ENCODE data around the gene MAP7D3.
"Not testable (repeated sequence)": the region's sequence is repeated elsewhere in the genome, so short reads cannot be mapped to it uniquely, and the experiment has no call there.

MAP7D3 gene

DNA sequence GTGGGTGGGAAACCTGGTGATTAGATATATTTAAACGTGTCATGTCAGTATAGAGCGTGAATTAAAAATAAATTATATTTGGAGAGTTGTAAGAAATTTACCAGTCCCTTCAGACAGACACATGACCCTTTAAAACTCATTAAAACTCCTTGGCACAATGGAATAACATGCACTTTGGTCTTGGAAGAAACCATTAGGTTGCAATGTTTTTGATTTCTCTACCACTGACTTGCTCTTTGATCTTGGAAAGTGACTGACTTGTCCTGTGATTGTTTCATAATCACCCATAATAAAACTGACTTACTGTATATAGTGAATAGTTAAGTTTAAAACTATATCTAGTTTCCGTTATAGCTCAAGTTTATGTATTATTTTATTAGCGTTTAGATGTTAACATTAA, 68.0 kb downstream of the MAP7D3 start:
- DNase-seq (ENCODE audit: low read depth in 2 of 2): no peak

DNA sequence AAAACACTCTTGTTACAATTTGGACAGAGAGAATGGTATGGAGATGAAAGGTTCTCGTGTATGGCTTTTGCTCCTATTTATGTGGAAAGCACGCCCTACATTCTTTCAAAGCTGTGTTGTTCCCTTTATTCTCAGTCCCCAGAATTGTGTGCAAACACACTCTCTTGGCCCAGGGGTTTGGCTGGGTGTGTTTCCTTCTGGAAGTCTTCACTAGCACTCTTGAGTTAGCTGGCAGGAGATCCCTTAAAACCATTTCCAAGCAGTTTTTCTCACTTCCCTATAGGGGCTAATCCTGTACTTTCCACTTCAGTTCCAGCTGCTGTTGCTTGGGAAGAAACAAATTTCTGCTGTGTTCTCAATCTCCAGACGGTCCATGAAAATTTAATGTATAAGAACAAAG, 68.8 kb downstream of the MAP7D3 start:
- DNase-seq (ENCODE audit: low read depth in 2 of 2): no peak

DNA sequence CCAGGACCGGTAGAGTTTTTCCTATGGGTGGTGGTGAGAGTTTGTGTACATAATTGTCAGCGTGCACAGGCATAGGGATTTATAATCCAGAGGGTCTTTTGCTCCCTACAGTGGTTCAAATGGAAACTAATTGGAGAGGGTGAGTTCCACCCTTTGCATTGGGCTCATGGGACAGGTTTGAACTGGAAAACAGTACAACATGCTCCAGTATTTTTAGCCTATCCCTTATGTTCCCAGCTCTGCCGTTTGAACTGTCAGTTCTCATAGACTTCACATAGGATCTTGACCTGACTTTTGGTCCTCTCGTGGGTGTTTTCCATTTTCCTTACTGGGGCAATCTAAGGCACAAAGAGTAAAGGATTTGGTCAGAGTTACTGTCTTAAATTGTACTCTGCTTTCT, 72.1 kb downstream of the MAP7D3 start:
- no peak for DNase-seq (ENCODE audit: low read depth in 2 of 2)

DNA sequence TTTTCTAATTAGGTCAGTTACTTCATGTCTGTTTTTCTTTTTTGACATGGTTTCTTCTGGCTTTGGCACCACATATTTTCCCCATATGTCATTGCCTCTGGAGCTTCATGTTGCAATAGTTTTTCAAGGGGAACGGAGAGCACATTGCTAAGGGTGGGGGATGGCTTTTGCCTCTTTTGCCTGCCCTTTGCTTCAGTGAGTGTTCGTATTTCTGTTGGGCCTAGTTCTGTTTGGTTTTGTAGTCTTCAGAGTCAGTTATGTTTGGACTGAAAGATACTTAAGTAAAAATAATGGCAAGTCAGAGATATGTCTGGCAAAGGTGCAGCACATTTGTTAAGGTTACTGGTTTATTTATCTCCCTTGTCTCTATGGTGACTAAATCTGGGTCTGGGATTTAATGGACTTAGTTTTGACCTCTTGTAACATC, 74.8 kb downstream of the MAP7D3 start:
- DNase-seq (ENCODE audit: low read depth in 2 of 2): no peak

DNA sequence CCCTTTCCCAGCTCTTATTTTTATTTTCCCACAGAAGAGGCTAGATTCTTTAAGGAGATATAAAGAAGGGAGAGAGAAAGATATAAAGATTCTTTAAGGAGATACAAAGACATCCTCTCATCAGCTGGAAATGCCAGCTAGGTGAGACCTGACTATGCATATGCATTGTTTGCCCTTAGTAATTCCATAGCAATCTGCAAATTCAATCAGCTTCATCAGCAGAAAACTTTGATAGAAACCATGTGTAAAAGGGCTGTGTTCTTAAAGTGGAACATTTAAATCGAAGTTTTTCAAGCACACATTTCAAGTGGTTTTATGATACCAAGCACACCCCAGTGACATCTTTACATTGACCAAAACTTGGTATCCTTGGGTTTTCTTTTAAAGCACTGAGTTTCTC, 79.8 kb downstream of the MAP7D3 start:
- no peak for DNase-seq (ENCODE audit: low read depth in 2 of 2)

DNA sequence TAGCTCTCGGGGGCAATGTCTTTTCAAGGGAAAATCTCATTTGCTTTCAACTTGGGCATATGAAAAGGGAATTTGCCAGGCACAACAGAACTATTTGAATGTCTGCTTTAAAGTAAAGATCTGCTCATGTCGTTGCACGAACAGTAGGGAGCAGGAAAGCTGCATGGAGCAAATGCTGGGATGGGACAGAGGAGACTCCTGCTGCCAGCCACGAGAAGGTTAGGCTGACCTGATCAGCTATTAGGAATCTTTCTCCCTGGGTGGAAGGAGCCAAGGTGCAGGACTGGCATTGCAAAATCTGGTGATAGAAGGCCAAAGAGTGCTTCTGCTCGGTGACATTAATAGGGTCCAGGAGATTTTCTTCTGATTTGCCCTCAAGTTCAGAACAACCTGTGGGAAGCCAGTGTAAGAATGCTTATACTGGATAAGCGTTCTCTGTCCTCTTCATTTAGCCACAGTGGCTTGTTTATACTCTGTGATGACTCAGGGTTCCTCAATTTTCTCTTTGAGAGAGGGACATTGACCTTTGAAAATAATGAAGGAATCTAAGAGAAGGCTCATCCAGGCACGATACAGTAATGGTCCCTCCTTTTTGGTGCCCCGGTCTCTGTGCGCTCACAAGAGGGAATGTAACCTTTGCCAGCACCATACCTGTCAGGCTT, 80.9 kb downstream of the MAP7D3 start:
- no peak for DNase-seq (ENCODE audit: low read depth in 2 of 2)

DNA sequence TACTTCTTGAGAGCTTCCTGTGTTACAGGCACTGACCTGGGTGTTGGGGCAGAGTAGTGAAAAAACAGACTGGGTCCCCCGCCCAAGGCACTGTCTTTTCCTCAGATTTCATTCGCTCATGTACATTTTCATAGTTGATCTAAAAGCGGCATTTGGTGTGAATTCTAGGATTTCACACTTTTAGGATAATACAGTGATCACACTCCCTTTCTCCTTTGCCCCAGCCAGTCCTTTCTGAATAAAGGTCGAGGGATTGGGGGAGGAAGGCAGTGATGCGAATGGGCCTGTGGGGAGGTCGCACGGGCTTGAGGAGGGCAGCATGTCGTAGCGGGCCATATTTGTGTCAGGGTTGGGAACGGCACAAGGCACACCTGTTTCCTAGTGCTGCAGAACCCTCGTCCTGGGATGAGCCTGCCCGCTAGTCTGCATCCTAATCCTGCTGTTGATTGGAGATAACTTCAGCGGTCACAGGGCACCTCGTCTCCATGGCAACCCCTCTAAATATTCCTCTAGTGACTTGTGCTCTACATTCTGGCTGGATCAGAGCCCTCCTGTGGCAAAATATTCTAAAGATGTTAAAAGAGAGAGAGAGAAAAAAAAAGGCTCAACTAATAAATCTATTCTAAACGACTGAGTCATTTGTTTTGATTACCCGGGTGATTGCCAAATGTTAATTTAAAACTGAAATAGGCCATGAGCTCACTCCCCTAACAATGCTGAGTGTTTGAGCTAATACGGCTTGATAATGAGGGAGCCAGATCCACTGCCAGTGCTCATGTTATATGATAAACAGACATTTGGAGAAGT, 82.1 kb downstream of the MAP7D3 start:
- DNase-seq (ENCODE audit: low read depth in 2 of 2): no peak

DNA sequence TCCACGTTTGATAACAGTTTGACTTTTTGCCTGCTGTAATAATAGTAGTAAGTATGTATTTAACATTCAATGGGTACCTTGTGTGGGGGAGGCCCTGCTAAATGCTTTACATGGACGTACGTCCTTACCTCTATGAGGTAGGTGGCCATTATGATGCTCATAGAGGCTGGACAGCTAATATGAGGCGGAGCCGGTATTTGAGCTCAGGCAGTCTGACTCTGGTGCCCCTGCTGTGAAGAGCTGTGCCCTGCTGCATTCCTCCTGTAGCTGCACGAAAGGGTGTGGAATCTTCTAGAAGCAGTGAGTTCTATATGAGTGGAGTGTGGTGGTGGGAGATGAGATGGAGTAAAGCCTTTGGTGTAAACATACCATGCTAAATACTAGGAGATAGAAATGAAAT, 83.2 kb downstream of the MAP7D3 start:
- DNase-seq (ENCODE audit: low read depth in 2 of 2): not testable (repeated sequence)

DNA sequence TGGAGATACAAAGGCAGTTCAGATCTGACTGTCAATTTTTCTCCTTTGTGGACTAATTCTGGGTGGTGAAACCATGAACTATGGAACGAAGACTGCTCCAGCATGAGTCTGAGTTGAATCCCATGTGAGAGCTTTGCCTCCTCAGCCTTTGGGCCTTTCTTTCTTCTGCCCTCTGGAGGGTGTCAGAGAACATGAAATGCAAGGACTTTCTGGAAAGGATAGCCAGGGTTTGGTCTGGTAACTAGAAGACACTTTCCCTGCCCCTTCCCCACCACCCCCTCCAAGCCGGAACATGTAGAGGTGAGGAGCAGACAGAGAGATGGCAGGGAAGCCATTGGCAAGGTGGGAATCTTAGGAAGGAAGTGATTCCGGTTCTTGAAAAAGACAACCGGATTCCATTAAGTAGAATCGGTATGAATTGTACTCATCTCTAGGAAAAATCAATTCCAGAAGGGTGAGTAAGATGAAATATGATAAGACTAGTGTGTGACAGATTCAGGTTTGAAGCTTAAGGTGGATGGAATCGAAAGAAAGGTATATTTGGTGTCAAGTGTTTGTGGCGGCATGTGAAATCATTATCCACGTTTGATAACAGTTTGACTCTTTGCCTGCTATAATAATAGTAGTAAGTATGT, 84.9 kb downstream of the MAP7D3 start:
- DNase-seq (ENCODE audit: low read depth in 2 of 2): no peak

DNA sequence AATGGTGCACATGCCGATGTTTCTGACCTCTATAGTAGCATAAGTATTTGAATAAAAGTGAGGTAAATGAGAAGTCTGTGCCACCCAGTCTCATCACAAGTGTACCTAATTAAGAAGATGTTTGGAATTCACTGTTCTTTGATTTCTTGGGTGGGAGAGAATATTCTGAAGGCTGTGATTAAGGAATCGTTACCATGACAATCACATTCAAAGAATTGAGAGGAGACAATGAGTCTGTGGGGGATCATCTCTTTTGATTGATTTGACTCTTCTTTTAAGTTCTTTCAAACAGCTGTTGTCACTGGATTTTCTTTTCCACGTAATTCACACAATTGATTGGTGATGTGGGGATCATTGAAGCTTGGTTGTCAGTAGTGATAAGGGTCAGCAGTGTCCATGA, 85.8 kb downstream of the MAP7D3 start:
- no peak for DNase-seq (ENCODE audit: low read depth in 2 of 2)

DNA sequence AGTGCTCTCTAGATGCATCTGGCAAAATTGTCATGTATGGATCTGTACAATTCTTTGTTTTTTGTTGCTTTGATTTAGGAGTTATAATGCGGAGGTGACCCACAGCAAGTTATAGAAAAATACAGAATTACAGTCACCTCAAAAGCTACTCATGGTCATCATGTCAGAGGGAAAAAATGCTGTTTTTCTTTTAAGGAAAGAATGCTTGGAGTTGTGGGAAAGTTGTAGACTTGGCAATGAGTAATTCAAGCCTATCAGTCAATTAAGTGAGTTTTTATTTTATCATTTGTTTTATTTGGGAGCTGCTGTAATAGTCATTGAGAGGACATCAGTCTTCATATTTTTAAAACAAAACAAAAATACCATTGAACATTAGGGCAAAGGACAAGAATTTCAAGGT, 87.5 kb downstream of the MAP7D3 start:
- no peak for DNase-seq (ENCODE audit: low read depth in 2 of 2)

Measured in stimulated activated CD8-positive, alpha-beta memory T cell treated with anti-CD3 and anti-CD28 coated beads, Interleukin-15, amount 100 ng/mL, for 48 hours (primary cell).